Glomerular endothelial cell (primary cell): ENCODE measurements around the gene PCSK2. TPM values are rescaled to one million over a fixed set of nuclear protein-coding genes. Genes with fewer than 3 reads are reported as not detected.

Source experiments
- DNase-seq: peaks from one replicate; pipeline ENCODE4 v3.0.0-alpha.2; 2011; ENCODE audit warnings: low read depth, low spot score; ENCODE audit errors: extremely low read depth
- total RNA-seq: library from RNA; depleted of rRNA; stranded (reverse); fragments of >200 nt; gene quantifications from 2 replicates; pipeline ENCODE4 v1.2.3, GENCODE V29; 2015

Gene PCSK2
- total RNA-seq, 1 donor from 2014 or later: not detected

GRCh38 chr20:17327185-17328148 lies 100.6 kb downstream of the PCSK2 start:
- DNase-seq: no peak

DNA sequence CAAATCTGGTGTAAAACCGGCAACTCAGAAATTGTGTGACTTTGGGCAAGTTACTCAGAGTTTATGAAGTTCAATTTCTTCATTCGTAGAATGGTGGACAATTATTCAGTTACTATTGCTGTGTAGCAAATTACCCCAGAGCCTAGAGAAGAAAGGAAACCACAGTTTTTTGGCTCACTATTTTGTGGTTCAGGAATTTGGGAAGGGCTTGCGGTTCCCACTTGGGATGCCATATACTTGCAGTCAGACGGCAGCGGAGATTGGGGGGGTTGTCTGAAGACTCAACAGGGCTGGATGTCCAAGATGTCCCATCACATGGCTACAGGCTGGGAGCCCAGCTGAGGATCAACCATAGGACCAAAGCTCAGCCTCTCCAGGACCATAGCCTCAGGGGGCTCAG lies 108.1 kb downstream of the PCSK2 start:
- DNase-seq: no peak

DNA sequence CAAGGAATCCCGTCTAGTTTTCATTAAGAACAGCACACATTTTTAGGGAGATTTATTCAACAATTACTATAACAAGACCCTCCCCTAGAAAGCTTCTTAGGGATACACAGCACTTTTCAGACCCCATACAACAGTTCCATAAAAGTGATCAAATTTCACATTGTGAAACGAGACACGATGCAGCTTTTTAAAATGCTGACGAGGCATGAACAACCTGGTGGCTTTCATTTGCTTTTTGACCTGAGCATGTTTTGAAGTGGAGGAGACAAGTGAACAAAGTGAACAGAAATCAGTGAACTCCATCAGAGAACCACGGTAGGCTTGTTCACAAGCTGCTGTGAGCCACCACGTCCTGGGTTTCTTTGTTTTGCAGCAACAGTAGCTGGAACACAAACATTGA lies 112.2 kb downstream of the PCSK2 start:
- no peak for DNase-seq

GRCh38 chr20:17343091-17343490 lies 116.3 kb downstream of the PCSK2 start:
- no peak for DNase-seq

GRCh38 chr20:17343656-17344452 lies 117.0 kb downstream of the PCSK2 start:
- DNase-seq: no peak

GRCh38 chr20:17344790-17345189 lies 118.0 kb downstream of the PCSK2 start:
- DNase-seq: no peak

GRCh38 chr20:17345321-17345720 lies 118.5 kb downstream of the PCSK2 start:
- DNase-seq: no peak

GRCh38 chr20:17350321-17350720 lies 123.5 kb downstream of the PCSK2 start:
- DNase-seq: no peak

GRCh38 chr20:17357238-17357637 lies 130.4 kb downstream of the PCSK2 start:
- DNase-seq: no peak

- DNase-seq: no peak
Observed at GRCh38 chr20:17358854-17359253, 132.0 kb downstream of the PCSK2 start.

- no peak for DNase-seq
Observed at GRCh38 chr20:17364681-17365080, 137.8 kb downstream of the PCSK2 start.

- DNase-seq: no peak
Observed at GRCh38 chr20:17365831-17366230, 139.0 kb downstream of the PCSK2 start.

- DNase-seq: no peak
Observed at GRCh38 chr20:17369506-17369905, 142.7 kb downstream of the PCSK2 start.

- DNase-seq: no peak
Observed at GRCh38 chr20:17372806-17373440, 146.1 kb downstream of the PCSK2 start.

GRCh38 chr20:17374086-17374485 lies 147.2 kb downstream of the PCSK2 start:
- DNase-seq: no peak

DNA sequence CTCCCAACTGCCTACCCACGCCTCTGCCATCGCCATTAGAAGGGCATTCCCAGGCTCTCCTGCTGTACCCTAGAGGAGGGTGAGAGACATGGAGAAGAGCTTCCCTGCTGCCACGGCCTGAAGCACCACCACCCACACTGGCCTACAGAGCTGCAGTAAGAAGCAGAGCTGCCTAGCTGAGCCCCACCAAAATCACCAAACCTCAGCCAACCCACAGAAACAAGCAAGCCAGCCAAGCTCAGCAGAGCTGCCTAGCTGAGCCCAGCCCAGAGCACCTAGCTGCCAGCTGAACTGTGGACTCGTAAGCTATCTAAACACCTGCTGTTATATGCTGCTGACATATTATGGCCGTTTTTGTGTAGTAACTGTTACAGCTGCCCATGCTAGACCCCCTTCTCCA lies 149.2 kb downstream of the PCSK2 start:
- DNase-seq: no peak

DNA sequence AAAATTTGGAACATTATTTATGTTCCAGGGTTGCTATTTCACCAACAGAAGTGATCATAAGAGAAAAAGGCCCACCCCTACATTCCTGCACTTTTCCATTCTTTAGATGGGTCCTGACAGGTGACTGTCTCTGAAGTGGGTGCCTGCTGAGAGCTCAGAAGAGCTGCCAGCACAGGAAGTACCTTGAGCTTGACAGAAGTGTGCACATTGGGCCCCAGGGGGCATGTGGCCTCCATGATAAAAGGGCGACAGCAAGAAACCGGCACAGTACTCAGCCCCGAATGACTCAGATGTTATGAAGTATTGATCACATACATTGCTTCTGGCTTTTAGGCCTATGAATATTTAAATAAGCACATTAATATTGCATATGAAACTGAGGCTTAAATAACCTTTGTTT lies 150.4 kb downstream of the PCSK2 start:
- DNase-seq: no peak

DNA sequence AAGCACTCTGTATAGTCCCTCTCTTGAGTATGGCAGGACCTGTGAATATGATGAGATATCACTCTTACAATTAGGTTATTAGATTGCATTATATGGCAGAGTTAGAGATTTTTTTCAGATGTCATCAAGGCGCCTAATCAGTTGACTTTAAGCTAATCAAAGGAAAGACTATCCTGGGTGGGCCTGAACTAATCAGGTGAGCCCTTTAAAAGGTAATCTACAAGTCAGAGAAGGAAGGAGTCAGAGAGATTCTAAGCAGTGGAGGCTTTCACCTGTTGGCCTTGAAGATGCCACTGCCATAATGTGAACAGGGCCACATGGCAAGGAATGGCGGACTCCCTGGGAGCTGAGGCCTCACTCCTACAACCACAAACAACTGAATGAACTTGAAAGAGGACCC lies 152.8 kb downstream of the PCSK2 start:
- DNase-seq: no peak

GRCh38 chr20:17380801-17381200 lies 154.0 kb downstream of the PCSK2 start:
- no peak for DNase-seq

GRCh38 chr20:17381724-17382123 lies 154.9 kb downstream of the PCSK2 start:
- no peak for DNase-seq

DNA sequence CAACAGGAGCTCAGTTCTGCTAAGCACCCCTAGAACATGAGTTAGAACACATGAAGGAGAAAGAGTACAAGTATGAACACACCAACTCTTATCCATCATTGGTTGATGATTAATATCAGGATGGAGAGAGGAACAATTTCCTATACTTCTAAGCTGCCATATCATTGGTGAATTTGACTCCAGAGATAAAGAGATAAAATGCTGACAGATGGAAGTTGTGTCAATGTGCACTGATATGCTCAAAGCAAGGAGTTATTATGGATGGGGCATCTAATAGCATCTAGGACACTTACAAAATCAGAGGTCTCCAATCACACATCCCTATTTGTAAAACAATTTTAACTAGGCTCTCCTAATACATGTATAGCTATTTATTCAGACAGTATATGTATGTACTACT lies 159.0 kb downstream of the PCSK2 start:
- DNase-seq: no peak
